Epithelial cell of esophagus (primary cell): ENCODE data around the gene C1orf35.

Experiments
- DNase-seq: peaks from one replicate; pipeline ENCODE4 v3.0.0; 2010; ENCODE audit warnings: low read depth
- H3K4me3 ChIP-seq: 2 replicates; pipeline ENCODE4 v1.5.1; 2011; ENCODE audit warnings: mild to moderate bottlenecking, low read length, control low read depth
- CTCF ChIP-seq: IDR thresholded peaks from 2 replicates; pipeline ENCODE4 v1.5.1; 2011; ENCODE audit warnings: low read depth, mild to moderate bottlenecking, low read length, control low read depth, inconsistent platforms; ENCODE audit not compliant: insufficient read depth; ENCODE audit errors: missing control alignments

Gene C1orf35

DNA sequence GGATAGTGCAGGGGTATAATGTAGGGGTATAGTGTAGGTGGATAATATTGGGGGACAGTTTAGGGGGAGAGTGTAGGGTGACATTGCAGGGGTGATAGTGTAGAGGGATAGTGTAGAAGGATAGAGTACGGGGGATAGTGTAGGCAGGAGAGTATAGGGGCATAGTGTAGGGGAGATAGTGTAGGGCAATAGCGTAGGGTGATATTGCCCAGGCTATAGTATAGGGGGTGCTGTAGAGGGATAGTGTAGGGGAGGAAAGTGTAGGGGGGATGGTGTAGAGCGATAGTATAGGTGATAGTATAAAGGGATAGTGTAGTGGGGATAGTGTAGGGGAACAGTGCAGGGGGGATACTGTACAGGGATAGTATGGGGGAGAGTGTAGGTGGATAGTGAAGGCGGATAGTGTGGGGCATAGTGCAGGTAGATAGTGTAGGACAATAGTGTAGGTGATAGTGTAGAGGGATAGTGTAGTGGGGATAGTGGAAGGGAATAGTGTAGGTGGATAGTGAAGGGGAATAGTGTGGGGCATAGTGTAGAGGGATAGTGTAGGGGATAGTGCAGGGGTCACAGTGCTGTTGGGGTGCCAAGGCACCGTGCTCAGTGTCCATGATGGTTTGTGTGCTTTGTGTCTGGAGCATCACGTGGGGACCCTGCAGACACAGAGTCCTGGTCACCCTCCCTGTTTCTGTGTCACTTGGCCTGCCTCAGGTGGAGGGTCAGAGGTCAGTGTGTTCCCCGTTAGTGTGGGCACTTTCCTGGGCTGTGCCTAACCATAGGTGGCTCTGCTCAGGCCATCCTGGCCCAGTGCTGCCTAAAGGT is 31.1 kb downstream of the C1orf35 start:
- TF ChIP-seq CTCF, result no peak
- no peak overlapping the region for H3K4me3 ChIP-seq
- no peak for DNase-seq

- no peak for DNase-seq
- H3K4me3 ChIP-seq, result no peak overlapping the region
Measured at GRCh38 chr1:228070851-228071250, 32.3 kb downstream of the C1orf35 start.

DNA sequence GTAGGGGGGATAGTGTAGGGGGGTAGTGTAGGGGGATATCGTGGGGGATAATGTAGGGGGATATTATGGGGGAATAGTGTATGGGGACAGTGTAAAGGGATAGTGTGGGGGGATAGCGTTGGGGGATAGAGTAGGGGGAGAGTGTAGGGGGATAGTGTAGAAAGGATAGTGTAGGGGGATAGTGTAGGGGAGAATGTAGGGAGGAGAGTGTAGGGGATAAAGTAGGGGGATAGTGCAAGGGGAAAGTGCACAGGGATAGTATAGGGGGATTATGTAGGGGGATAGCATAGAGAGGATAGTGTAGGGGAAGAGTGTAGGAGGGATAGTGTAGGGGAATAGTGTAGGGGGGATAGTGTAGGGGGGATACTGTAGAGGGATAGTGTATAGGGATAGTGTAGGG is 33.0 kb downstream of the C1orf35 start:
- no peak overlapping the region for H3K4me3 ChIP-seq
- no peak for DNase-seq
- TF ChIP-seq CTCF, result no peak

More at GRCh38 chr1:228070851-228071250, 32.3 kb downstream of the C1orf35 start:
- TF ChIP-seq CTCF, result no peak

DNA sequence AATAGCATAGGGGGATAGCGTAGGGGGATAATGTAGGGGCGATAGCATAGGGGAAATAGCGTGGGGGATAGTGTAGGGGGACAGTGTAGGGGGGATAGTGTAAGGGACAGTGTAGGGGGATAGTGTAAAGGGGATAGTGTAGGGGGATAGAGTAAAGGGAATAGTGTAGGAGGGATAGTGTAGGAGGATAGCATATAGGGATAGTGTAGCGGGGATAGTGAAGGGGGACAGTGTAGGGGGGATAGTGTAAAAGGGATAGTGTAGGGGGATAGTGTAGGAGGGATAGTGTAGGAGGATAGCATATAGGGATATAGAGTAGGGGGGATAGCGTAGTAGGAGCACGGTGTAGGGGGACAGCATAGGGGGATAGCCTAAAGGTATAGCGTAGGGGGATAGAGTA is 34.8 kb downstream of the C1orf35 start:
- TF ChIP-seq CTCF, result no peak

GRCh38 chr1:228066891-228067654 is 36.1 kb downstream of the C1orf35 start:
- no peak for DNase-seq
- H3K4me3 ChIP-seq, result no peak overlapping the region
- no peak for TF ChIP-seq CTCF

More for the DNA sequence above, 34.8 kb downstream of the C1orf35 start:
- no peak for DNase-seq
- H3K4me3 ChIP-seq, result no peak overlapping the region

DNA sequence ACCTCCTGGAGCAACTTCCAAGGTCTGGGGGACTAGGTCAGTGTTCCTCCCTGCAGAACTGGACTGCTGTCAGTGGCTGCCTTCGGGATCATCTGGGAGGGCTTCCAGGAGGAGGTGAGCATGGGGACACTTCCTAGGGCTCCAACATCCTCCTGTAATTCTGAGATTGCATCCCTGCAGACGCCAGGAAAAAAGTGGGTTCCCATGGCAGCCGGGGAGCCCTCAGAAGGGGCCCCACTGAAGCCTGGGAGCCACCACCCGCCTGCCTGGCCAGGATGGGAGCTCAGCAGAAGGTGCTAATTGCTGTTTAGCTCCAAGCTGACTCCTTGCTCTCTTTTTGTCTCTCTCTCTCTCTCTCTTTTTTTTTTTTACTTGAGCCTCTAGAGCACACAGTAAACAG is 36.7 kb downstream of the C1orf35 start:
- no peak for TF ChIP-seq CTCF
- no peak overlapping the region for H3K4me3 ChIP-seq
- DNase-seq, result no peak
